Heart right ventricle (tissue), 16 donors: ENCODE data around the gene HAUS6. TPM values are rescaled to one million over a fixed set of nuclear protein-coding genes. Genes with fewer than 3 reads are reported as not detected.

Experiments
- ATAC-seq, 8 donors: fragments of 200-7000 bp; cut with Tn5 transposase; one replicate each; pipeline ENCODE4 v1.9.1; 2020; ENCODE audit warnings: mild to moderate bottlenecking in 8 of 8, moderate library complexity in 8 of 8, moderate number of reproducible peaks in 1 of 8
- DNase-seq, 2 donors: peaks; one replicate each; pipeline ENCODE4 v3.0.0-alpha.2; 2020
- H3K27ac ChIP-seq, 10 donors: fragments of 200-600 bp; sonication (generic) in 2 of 10; one replicate each; pipeline versions ENCODE4 v1.5.0 to v1.8.0; 2020 to 2022; ENCODE audit warnings: mild to moderate bottlenecking in 3 of 10
- H3K27me3 ChIP-seq, 7 donors: fragments of 200-600 bp; one replicate each; pipeline ENCODE4 v1.8.0; 2021 to 2022; ENCODE audit warnings: mild to moderate bottlenecking in 2 of 7
- H3K36me3 ChIP-seq, 9 donors: fragments of 200-600 bp; sonication (generic) in 1 of 9; one replicate each; pipeline versions ENCODE4 v1.5.0 to v1.8.0; 2020 to 2022; ENCODE audit warnings: mild to moderate bottlenecking in 2 of 9
- H3K4me1 ChIP-seq, 9 donors: fragments of 200-600 bp; sonication (generic) in 1 of 9; one replicate each; pipeline versions ENCODE4 v1.5.0 to v1.8.0; 2020 to 2022; ENCODE audit warnings: mild to moderate bottlenecking in 4 of 9
- H3K4me3 ChIP-seq, 10 donors: fragments of 200-600 bp; sonication (generic) in 2 of 10; one replicate each; pipeline versions ENCODE4 v1.5.0 to v1.8.0; 2020 to 2022; ENCODE audit warnings: mild to moderate bottlenecking in 7 of 10, moderate library complexity in 2 of 10
- H3K9me3 ChIP-seq, 11 donors: fragments of 200-600 bp in 10 of 11; sonication (generic) in 2 of 11; one replicate each; pipeline versions ENCODE4 v1.5.0 to v1.8.0; 2013 to 2022; ENCODE audit warnings: mild to moderate bottlenecking in 2 of 11, control low read depth in 1 of 11, moderate library complexity in 1 of 11
- WGBS, 2 donors: extraction: QIAGEN DNeasy Blood & Tissue Kit; methylation state at CpG; one replicate each; pipeline ENCODE4 v1.1.7; 2013; ENCODE audit warnings: inconsistent platforms in 1 of 2; 5-methylcytosine and 5-hydroxymethylcytosine counted together
- intact Hi-C, 10 donors: fragments of 100-400 bp; cut with DNase I; formaldehyde crosslinking; loops; one replicate each; pipeline versions ENCODE4 v1.11.1 to v1.14.2; 2022
- polyA plus RNA-seq, 2 donors: library from polyadenylated mRNA; stranded (reverse); fragments of 200-250 nt; gene quantifications; one replicate each; pipeline ENCODE4 v1.2.3, GENCODE V29; 2013
- total RNA-seq, 10 donors: library from RNA; stranded (reverse); fragmentation: NEBNext Ultra II Directional in 3 of 10; extraction: Animal tissue kit (Norgen Biotek cat#: 25700) in 3 of 10; gene quantifications; one replicate each; pipeline versions ENCODE4 v1.2.1 to v1.2.4, GENCODE V29; 2021 to 2023
- TF ChIP-seq, protein P1 (sequence below), 9 donors: fragments of 200-600 bp; sonication (generic) in 2 of 9; IDR thresholded peaks; one replicate each; pipeline versions ENCODE4 v1.5.0 to v1.8.0; 2021 to 2022; ENCODE audit warnings: antibody characterized with exemption in 9 of 9, mild to moderate bottlenecking in 5 of 9, moderate library complexity in 1 of 9
- donor health status: Arrhythmogenic right ventricular cardiomyopathy.
- donor health status: ischemic (EF 13 %, LVEDD 7.1; RV severe dilation, severe dysfunction).
- donor health status: healthy with polysubstance abuse.
- donor health status: DM: no; HTN: yes; CAD: no.
- donor health status: DM: no; HTN: no; CAD: no.
- donor health status: ischemic (EF 25% LVEDD 6.9; RV normal size, moderate dysfunction).
- donor health status: ischemic (EF 25% LVEDD 5.7; RV mildly dilated, moderate dysfunction).
- donor health status: healthy.
- donor health status: DM: yes; HTN: yes; CAD: no.
- donor health status: Ischemic cardiomyopathy.
- donor health status: ischemic (EF 35%, LVEDD 5.7; RV mildly dilated, moderate dysfunction).
- donor health status: nonischemic (EF 11% LVEDD 7.7; RV severe dilation, severe dysfunction).
- donor health status: DM: yes; HTN: yes; CAD: no.
- donor health status: PGD.
- donor health status: ischemic (EF 29% LVEDD 5.4; RV normal size, mild dysfunction).
- donor health status: nonischemic (EF 23%, LVEDD 6.1; RV moderate dilation, normal function).

The HAUS6 gene
- total and polyA plus RNA-seq, 12 donors, result 2.6 to 10.4 (median 7.0) TPM

DNA sequence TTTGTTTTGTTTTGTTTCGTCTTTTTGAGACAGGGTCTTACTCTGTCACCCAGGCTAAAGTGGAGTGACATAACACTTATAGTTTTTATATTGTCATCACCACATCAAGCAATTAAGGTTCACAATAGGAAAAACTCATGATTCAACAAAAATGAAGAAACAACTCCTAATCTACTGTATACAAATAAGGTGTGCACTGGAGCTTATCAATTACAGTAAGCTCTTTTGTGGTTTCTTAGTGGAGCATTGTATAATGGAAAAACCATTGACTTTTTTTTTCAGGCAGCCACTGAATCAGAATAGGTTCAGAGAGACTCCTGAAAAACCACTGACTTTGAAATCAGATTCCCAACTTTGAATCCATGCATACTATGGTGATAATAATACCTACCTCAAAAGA lies 35.4 kb upstream of the HAUS6 start:
- TF ChIP-seq, protein P1, sequence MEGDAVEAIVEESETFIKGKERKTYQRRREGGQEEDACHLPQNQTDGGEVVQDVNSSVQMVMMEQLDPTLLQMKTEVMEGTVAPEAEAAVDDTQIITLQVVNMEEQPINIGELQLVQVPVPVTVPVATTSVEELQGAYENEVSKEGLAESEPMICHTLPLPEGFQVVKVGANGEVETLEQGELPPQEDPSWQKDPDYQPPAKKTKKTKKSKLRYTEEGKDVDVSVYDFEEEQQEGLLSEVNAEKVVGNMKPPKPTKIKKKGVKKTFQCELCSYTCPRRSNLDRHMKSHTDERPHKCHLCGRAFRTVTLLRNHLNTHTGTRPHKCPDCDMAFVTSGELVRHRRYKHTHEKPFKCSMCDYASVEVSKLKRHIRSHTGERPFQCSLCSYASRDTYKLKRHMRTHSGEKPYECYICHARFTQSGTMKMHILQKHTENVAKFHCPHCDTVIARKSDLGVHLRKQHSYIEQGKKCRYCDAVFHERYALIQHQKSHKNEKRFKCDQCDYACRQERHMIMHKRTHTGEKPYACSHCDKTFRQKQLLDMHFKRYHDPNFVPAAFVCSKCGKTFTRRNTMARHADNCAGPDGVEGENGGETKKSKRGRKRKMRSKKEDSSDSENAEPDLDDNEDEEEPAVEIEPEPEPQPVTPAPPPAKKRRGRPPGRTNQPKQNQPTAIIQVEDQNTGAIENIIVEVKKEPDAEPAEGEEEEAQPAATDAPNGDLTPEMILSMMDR (IDR thresholded peaks at IDR 0.05), result no peak
- Histone ChIP-seq H3K4me3 (no peak overlapping the region), H3K9me3 (no peaks in the 10 kb centered on the region), H3K36me3 (no peaks in the 10 kb centered on the region), H3K27me3 (no peaks in the 10 kb centered on the region), H3K4me1 (peaks cover 0 to 18% (median 0%) of the 10 kb centered on the region in 9 donors), H3K27ac (no peak overlapping the region)
- WGBS, 2 donors, result 97 to 98% methylated on average over 1 of the region's 1 CpG
- no peak for DNase-seq
- no peak for ATAC-seq
- intact Hi-C loops, result no loop called here

DNA sequence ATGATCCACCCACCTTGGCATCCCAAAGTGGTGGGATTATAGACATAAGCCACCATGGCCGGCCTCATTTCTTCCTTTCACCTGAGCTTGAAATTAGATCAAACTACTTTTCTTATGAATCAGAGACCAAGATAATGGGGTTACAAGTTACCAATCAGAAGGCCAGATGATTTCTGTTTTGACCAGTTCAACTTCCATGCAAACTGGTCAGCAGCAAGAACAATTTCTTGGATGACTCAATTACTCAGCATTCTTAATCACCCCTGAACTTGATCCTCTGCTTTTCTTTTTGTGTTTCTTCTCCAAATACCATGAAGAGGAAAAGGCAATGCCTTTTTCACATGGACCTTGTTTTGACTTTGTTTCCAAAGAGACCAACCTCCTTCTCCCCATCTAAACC lies 34.6 kb upstream of the HAUS6 start:
- Histone ChIP-seq H3K27me3 (no peaks in the 10 kb centered on the region), H3K36me3 (no peaks in the 10 kb centered on the region), H3K27ac (no peak overlapping the region), H3K9me3 (no peaks in the 10 kb centered on the region), H3K4me3 (no peak overlapping the region), H3K4me1 (peaks cover 0 to 10% (median 0%) of the 10 kb centered on the region in 9 donors)
- 97% methylated on average over 1 of the region's 1 CpG for WGBS, 2 donors
- DNase-seq, result no peak
- intact Hi-C loops, result no loop called here
- no peak for ATAC-seq
- TF ChIP-seq, protein P1 (IDR thresholded peaks at IDR 0.05), result no peak

DNA sequence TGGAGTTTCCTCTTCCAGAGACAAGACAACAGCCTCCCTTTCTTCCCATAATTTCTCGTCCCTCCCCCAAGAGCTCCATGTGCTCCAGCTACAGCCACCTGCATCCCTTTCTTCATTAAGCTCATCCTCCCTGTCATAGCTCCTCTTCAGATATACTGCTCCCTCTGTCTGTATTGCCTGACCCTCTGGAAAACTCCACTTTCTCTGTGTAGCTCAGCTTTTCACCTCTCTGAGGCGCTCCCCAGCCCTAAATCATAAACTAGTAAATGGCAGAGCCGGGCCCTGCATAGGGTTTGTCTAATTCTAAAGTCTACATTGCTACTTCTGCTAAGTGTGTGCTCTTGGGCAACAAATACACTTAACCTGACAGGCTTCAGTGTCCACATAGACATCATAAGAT lies 33.4 kb upstream of the HAUS6 start:
- TF ChIP-seq, protein P1 (IDR thresholded peaks at IDR 0.05), result no peak
- no peak for ATAC-seq

DNA sequence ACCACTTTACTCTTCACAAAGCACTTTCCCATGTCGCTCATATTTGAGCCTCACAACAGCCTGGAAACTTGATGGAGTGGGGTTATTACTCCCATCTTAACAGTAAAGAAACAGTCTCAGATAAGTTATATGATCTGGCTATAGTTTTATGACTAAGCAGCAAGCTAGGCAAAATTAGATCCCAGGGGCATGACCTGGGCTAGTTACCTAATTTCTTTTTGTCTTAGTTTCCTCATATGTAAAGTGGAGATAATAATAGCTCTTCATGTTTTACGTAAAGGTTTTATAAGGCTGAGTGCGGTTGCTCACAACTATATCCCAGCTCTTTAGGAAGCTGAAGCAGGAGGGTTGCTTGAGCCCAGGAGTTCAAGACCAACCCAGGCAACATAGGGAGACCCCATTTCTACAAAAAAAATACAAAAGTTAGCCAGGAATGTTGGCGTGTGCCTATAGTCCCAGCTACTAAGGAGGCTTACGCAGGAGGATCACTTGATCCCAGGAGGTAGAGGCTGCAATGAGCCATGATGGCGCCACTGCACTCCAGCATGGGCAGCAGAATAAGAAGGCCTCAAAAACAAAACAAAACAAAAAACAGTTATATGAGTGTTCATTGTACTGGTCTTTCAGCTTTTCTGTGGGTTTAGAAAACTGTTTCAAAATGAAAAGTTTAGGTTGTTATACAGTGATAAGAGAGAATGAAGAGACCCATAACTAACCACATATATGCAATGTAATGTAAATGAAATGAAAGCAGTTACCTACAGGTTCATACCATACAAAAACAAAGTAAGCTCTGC lies 31.0 kb upstream of the HAUS6 start:
- H3K4me3 ChIP-seq, result no peak overlapping the region
- TF ChIP-seq, protein P1 (IDR thresholded peaks at IDR 0.05), result no peak
- intact Hi-C loops, result no loop called here
- H3K27ac ChIP-seq, result no peak overlapping the region
- H3K4me1 ChIP-seq, result peaks cover 2 to 19% (median 11%) of the 10 kb centered on the region in 9 donors
- DNase-seq, result no peak
- no peak for ATAC-seq
- no peaks in the 10 kb centered on the region for H3K9me3 ChIP-seq
- H3K27me3 ChIP-seq, result no peaks in the 10 kb centered on the region
- 94 to 95% methylated on average over 6 of the region's 6 CpGs for WGBS, 2 donors
- no peaks in the 10 kb centered on the region for H3K36me3 ChIP-seq

More for the DNA sequence above, 33.4 kb upstream of the HAUS6 start:
- Histone ChIP-seq H3K9me3 (no peaks in the 10 kb centered on the region), H3K4me3 (no peak overlapping the region), H3K36me3 (no peaks in the 10 kb centered on the region), H3K27me3 (no peaks in the 10 kb centered on the region), H3K27ac (no peak overlapping the region), H3K4me1 (peaks cover 0 to 6% (median 0%) of the 10 kb centered on the region in 9 donors)
- DNase-seq, result no peak
- intact Hi-C loops, result no loop called here
- 76 to 80% methylated on average over 3 of the region's 3 CpGs for WGBS, 2 donors
